ENCODE data around the gene SMCO3.

- TF ChIP-seq CTCF (conservative IDR thresholded peaks at IDR 0.05; ENCODE audit: low read depth, low read length) = no peak
- no peak for TF ChIP-seq EZH2 (IDR thresholded peaks at IDR 0.05; ENCODE audit: low read length, unreplicated experiment)
- no peak for TF ChIP-seq EZH2phosphoT487 (IDR thresholded peaks at IDR 0.05; ENCODE audit: borderline replicate concordance, low read length)
These were observed 22.6 kb upstream of the SMCO3 start for GRCh38 chr12:14836336-14837210.
